Activated CD4-positive, alpha-beta memory T cell treated with anti-CD3 and anti-CD28 coated beads, Interleukin-2, amount 10 ng/mL, durations not matched to agents 7 days and 5 days (primary cell): ENCODE results near the gene RGS3. TPM values are rescaled to one million over a fixed set of nuclear protein-coding genes. Genes with fewer than 3 reads are reported as not detected.

Experiments
- CTCF ChIA-PET: fragments of 350-600 bp; sonication (Branson Sonifier 250); formaldehyde crosslinking; loops from one replicate; lab custom pipeline; 2021; ENCODE audit warnings: antibody characterized with exemption, inconsistent platforms; lab: Charles Lee
- POLR2A ChIA-PET: fragments of 350-600 bp; sonication (Branson Sonifier 250); formaldehyde crosslinking; loops from one replicate; lab custom pipeline; 2021; ENCODE audit warnings: antibody characterized with exemption; lab: Charles Lee
- DNase-seq: peaks from one replicate; pipeline ENCODE4 v3.0.0-alpha.2; 2020
- H3K27ac Mint-ChIP-seq: one replicate; pipeline ENCODE4 v1.8.0; 2021; ENCODE audit warnings: mild to moderate bottlenecking, mixed read lengths
- H3K27me3 Mint-ChIP-seq: one replicate; pipeline ENCODE4 v1.8.0; 2021; ENCODE audit warnings: mixed read lengths
- H3K36me3 Mint-ChIP-seq: one replicate; pipeline ENCODE4 v1.8.0; 2021; ENCODE audit warnings: low read depth, mixed read lengths
- H3K4me1 Mint-ChIP-seq: one replicate; pipeline ENCODE4 v1.8.0; 2021; ENCODE audit warnings: mixed read lengths
- H3K4me3 Mint-ChIP-seq: one replicate; pipeline ENCODE4 v1.8.0; 2021; ENCODE audit warnings: mild to moderate bottlenecking, mixed read lengths
- H3K9me3 Mint-ChIP-seq: one replicate; pipeline ENCODE4 v1.8.0; 2021; ENCODE audit warnings: mixed read lengths
- total RNA-seq, 2 experiments: library from RNA; stranded (reverse); gene quantifications; one replicate each; pipeline ENCODE4 v1.2.3, GENCODE V29; 2021

RGS3 gene
- total RNA-seq, 2 experiments from 2014 or later: 22.7 to 24.0 TPM

DNA sequence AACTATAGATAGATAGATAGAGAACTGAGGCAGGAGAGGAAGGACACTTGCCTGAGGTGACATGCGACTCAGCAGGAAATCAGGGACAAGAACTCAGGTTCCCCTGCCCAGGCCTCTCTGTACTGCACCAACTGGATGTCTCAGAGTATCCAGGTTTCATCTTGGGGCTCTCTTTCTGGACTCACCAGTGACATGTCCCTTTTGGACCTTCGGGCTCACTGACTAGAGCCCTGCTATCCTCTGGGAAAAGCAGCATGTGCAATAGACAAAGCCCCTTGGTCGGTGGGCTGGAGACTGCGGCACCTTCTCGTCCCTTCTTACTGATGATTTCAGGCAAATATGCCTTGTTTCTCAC lies 104.5 kb downstream of the RGS3 start:
- Mint-ChIP-seq H3K27ac (no peak overlapping the region), H3K36me3 (no peaks in the 10 kb centered on the region), H3K27me3 (no peaks in the 10 kb centered on the region), H3K4me3 (no peak overlapping the region), H3K4me1 (no peaks in the 10 kb centered on the region), H3K9me3 (no peaks in the 10 kb centered on the region)
- ChIA-PET POLR2A (interaction anchor here (1.9 kb wide), 1 partner anchor 11 kb away, joined by 9 read pairs; no protein-coding TSS in a partner anchor), CTCF (no interaction called here)
- DNase-seq: no peak

DNA sequence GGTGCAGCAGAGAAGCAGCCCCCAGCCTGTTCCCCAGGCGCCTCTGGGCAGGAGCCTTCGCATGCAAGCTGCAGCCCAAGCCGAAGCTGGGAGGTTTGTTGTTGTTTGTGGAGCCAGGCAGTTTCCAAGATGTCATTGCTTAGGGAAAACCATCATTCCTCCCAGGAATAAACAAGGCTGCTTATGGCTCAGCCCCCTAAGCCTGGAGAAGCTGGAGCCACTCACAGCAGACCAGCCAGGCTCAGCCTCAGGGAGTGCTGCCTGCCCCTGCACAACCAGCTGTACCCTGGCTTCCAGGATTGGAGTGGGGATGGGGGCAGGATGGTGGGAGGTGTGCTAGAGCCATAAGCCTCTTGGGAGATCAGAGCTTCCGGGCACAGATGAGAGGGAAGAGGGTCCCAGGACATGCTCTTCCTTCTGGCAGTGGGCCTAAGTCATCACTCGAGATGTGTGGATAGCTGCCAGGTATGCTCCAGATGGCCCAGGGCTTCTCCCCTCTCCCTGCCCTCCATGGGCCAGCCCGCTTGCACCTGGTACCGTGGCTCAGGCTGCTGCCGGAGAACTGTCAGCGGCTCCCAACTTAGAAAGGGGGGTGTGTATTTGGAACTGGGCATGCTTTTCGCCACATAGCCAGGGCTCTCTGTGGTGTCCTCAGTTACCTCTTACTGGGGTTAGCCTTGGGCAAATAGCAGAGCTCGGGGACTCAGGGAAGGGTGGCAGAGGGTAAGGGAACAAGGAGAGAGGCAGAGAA lies 105.2 kb downstream of the RGS3 start:
- no peaks in the 10 kb centered on the region for H3K4me1 Mint-ChIP-seq
- CTCF ChIA-PET: interaction anchor here (1.2 kb wide), 1 partner anchor 23 kb away, joined by 4 read pairs; no protein-coding TSS in a partner anchor
- H3K27ac Mint-ChIP-seq: no peak overlapping the region
- no peaks in the 10 kb centered on the region for H3K27me3 Mint-ChIP-seq
- DNase-seq: no peak
- no peaks in the 10 kb centered on the region for H3K36me3 Mint-ChIP-seq
- POLR2A ChIA-PET: interaction anchor here (1.9 kb wide), 1 partner anchor 10 kb away, joined by 9 read pairs; no protein-coding TSS in a partner anchor
- H3K4me3 Mint-ChIP-seq: no peak overlapping the region
- no peaks in the 10 kb centered on the region for H3K9me3 Mint-ChIP-seq

DNA sequence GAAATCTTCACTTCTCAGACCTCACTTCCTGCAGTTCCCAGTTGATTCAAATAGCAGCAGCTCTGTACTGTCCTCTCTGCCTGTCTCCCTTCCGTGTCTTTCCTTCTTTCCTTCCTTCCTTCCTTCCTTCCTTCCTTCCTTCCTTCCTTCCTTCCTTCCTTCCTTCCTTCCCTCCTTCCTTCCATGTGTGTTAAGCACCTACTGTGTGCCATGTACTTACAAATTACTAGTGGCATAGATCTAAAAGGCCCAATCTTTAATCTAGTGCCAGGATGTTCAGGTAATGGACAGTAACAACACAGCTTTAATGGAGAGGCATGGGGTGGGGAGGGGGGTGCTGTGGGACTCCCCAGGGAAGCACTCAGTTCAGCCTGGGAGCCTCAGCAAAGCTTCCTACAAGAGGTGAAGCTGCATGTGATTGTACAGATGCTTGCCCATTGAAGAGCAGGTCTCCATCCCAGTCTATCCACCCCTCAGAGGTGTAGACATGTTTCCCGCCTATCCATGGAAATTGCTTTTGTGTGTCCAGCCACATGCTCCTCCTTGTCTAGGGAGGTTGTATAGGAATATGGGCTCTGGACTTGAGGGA lies 106.0 kb downstream of the RGS3 start:
- H3K9me3 Mint-ChIP-seq: no peaks in the 10 kb centered on the region
- no peaks in the 10 kb centered on the region for H3K36me3 Mint-ChIP-seq
- H3K27me3 Mint-ChIP-seq: no peaks in the 10 kb centered on the region
- H3K27ac Mint-ChIP-seq: no peak overlapping the region
- H3K4me1 Mint-ChIP-seq: peaks cover 6% of the 10 kb centered on the region
- CTCF ChIA-PET: interaction anchor here (1.2 to 1.3 kb wide), 2 partner anchors 9 to 22 kb away, joined by 4 read pairs; no protein-coding TSS in a partner anchor
- no peak for DNase-seq
- POLR2A ChIA-PET: interaction anchor here (1.9 kb wide), 1 partner anchor 9 kb away, joined by 9 read pairs; no protein-coding TSS in a partner anchor
- no peak overlapping the region for H3K4me3 Mint-ChIP-seq

DNA sequence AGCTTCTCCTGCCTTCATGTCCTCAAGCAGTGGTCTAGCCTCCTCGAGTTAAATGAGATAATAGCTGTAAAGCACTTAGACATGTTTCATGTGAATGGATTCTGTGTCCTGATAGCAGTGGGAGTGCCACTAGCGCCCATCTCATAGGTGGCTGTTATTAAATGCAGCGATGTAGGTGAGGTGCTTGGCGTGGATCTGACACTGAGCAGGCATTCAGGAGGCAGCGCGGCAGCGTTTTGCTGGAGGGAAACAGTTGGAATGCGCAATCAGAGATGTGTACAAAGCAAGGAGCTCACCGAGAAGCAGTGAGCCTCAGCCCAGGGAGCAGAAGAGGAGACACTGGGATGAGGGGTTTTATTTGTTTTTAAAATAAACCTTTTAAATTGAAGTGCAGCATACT lies 106.6 kb downstream of the RGS3 start:
- ChIA-PET CTCF (interaction anchor here (1.3 kb wide), 1 partner anchor 8 kb away, joined by 4 read pairs; no protein-coding TSS in a partner anchor), POLR2A (interaction anchor here (1.9 kb wide), 1 partner anchor 9 kb away, joined by 9 read pairs; no protein-coding TSS in a partner anchor)
- no peaks in the 10 kb centered on the region for H3K27me3 Mint-ChIP-seq
- H3K36me3 Mint-ChIP-seq: no peaks in the 10 kb centered on the region
- H3K27ac Mint-ChIP-seq: no peak overlapping the region
- no peak overlapping the region for H3K4me3 Mint-ChIP-seq
- H3K9me3 Mint-ChIP-seq: no peaks in the 10 kb centered on the region
- DNase-seq: no peak
- peaks cover 6% of the 10 kb centered on the region for H3K4me1 Mint-ChIP-seq

DNA sequence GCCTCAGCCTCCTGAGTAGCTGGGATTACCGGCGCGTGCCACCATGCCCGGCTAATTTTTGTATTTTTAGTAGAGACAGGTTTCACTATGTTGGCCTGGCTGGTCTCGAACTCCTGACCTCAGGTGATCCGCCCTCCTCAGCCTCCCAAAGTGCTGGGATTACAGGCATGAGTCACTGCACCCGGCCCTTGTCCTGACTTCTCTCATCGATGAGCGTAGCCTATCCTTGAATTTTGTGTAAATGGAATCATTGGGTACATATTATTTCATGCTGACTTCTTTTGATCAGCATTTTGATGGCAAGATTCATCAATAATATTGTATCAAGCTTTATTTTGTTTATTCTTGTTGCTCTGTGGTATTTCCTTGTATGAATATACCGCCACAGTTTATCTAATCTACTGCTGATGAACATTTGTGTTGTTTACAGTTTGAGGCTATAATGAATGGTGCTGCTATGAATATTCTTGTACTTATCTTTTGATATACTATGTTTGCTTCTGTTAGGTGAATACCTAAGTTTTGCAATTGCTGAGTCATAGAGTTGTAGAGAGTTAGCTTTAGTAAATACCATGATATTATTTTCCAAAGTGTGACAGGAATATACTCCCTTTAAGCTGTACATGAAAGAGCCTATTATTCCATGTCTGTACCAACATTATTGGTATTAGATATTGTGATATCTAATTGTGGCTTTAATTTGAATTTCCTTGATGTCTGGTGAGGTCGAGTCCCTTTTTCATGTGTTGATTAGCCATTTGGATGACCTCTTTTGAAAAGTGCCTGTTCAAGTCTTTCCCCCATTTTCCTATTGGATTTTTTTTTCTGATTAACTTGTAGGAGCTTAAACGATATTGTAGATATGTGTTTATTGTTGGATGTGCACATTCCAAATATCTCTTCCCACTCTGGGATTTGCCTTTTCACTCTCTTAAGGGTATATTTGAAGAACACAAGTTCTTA lies 107.5 kb downstream of the RGS3 start:
- Mint-ChIP-seq H3K4me3 (no peak overlapping the region), H3K27ac (no peak overlapping the region), H3K9me3 (no peaks in the 10 kb centered on the region), H3K36me3 (no peaks in the 10 kb centered on the region), H3K27me3 (no peaks in the 10 kb centered on the region), H3K4me1 (peaks cover 6% of the 10 kb centered on the region)
- DNase-seq: no peak
- POLR2A ChIA-PET: no interaction called here
- CTCF ChIA-PET: interaction anchor here (1.2 to 1.3 kb wide), 2 partner anchors 7 to 21 kb away, joined by 3 to 4 read pairs; no protein-coding TSS in a partner anchor

DNA sequence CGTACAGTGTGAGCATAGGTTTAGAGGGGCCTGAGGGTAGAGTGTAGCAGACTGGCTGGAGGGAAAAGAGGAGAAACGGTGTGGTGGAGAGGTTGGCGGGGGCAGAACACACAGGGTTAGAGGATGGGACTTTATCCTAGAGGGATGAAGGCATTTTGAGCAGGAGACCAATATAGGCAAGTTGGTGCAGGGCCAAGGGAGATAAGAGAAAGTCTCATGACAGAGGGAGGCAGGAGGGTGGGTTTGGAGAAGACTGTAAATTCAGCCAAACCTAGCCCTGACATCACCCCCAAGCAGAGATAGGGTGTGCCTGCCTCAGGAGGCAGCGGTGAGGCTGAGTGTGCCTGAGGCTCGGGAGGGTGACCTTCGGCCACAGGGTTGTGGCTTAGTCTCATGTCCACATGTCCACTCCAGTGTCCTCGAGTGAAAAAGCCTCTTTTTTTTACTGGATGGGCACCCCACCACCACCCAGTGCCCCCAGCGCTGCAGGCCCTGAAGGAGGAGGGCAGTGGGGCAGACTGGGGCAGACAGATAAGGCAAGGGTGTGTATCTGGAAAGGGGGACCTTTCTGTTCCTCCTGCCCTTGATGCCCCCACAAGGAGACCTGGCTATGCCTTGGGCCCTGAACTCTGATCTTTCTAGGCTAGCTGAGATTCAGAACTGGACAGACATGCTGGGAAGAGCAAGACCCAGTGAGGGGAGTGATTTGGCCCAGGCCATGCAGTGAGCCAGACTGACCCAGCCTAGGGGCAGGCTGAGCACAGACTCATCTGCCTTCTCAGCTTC lies 108.7 kb downstream of the RGS3 start:
- H3K4me1 Mint-ChIP-seq: peaks cover 11% of the 10 kb centered on the region
- no peaks in the 10 kb centered on the region for H3K9me3 Mint-ChIP-seq
- H3K4me3 Mint-ChIP-seq: no peak overlapping the region
- H3K27me3 Mint-ChIP-seq: no peaks in the 10 kb centered on the region
- POLR2A ChIA-PET: no interaction called here
- no peaks in the 10 kb centered on the region for H3K36me3 Mint-ChIP-seq
- CTCF ChIA-PET: no interaction called here
- H3K27ac Mint-ChIP-seq: no peak overlapping the region
- no peak for DNase-seq

DNA sequence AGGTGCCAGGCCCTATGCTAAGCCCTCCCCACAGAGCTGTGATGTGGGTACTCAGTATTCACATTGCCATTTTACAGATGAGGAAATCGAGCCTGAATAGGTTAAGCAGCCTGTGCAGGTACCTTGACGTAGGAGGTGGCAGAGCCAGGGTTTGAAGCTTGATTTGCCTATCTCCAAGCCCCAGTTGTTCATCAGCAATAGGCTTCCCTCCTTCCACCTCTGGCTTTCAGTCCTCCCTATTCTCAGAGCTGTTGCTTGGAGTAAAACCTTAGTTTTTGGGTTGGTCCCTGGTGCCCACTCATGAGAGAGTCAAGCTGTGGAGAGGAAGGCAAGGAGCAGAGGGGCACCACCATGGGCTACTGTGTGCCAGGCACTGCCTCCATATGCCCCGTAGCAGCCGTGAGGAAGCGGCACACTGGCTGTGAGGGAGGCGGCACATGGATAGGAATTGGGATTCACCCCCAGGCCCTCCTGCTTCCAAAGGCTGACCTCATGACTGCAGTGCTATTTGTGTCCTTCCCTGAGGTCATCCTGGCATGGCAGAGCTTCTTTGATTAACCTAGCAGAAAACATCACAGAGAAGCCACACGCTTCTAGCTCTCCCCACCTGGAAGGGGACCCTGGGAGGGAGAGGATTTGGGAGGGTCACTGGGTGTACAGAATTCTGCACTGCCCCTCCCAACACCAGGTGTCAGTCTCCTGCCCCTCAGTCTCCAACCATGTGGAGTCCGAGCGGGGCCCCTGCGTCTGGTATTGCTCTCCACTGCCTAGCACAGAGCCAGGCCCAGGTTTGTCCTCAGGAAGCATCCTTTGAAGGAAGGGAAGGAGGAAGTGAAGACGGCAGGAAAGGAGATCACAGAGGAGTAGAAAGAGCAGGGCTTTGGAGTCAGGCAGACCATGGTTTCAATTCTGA lies 109.8 kb downstream of the RGS3 start:
- no peaks in the 10 kb centered on the region for H3K36me3 Mint-ChIP-seq
- ChIA-PET CTCF (no interaction called here), POLR2A (no interaction called here)
- no peak for DNase-seq
- no peaks in the 10 kb centered on the region for H3K27me3 Mint-ChIP-seq
- H3K27ac Mint-ChIP-seq: no peak overlapping the region
- H3K9me3 Mint-ChIP-seq: no peaks in the 10 kb centered on the region
- peaks cover 21% of the 10 kb centered on the region for H3K4me1 Mint-ChIP-seq
- H3K4me3 Mint-ChIP-seq: no peak overlapping the region

DNA sequence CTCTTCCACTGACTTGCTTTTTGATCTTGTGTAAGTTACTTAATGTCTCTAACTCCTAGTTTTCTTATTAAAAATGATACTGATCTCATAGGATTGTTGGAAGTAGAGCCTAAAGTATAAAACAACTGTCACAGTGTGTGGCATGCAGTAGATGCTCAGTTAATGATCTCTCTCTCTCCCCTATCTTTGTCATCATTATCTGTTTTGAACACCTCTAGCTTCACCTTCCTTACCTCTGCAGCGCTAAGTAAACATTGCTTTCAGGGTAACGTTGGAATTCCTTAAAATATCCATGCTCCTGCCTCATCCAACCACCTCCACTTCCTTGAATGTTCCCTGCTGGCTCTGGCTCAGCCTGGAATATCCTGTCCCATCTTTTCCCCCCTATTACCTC lies 110.4 kb downstream of the RGS3 start:
- peaks cover 28% of the 10 kb centered on the region for H3K4me1 Mint-ChIP-seq
- CTCF ChIA-PET: no interaction called here
- no peaks in the 10 kb centered on the region for H3K9me3 Mint-ChIP-seq
- H3K27me3 Mint-ChIP-seq: no peaks in the 10 kb centered on the region
- H3K27ac Mint-ChIP-seq: peak overlapping the region; percentile 38
- no peak for DNase-seq
- POLR2A ChIA-PET: no interaction called here
- no peaks in the 10 kb centered on the region for H3K36me3 Mint-ChIP-seq
- H3K4me3 Mint-ChIP-seq: no peak overlapping the region

DNA sequence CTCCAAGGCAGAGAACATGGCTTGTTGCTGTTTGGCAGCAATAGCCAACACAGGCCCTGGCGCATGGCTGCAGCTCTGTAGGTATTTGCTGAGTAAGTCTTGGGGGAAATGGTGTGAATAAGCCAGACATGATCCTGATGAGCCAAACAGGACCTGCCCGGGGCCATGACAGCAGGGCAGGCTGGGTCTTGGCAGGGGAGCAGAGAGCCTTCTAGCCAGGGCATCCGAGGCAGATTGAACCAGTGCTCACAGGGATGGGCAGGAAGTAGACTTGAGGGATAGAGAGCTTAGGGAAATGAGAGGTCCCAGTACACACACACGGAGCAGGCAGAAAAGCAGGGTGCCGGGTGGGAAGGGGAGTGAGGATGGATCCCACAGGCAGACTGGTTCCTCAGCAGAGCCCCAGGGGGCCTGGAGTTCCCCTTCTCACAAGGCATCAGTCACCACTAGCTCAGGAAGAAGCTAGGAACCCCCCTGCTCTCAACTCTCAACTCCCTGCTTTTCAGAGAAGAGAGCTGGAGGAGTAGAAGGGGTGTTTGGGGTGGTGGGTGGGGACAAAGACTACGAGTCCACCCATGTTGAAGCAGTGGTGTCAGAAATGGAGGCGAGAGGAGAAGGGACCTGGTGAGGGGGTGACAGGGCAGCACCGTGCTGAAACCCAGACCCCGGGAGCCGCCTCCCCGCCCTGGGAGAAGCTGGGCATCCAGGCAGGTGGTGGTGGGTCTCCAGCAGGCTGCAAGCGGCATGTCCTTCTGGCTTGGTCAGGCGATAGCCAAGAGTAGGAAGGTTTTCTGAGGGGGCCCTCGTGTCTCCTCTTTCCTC lies 111.1 kb downstream of the RGS3 start:
- no peaks in the 10 kb centered on the region for H3K36me3 Mint-ChIP-seq
- CTCF ChIA-PET: no interaction called here
- H3K9me3 Mint-ChIP-seq: no peaks in the 10 kb centered on the region
- POLR2A ChIA-PET: no interaction called here
- peak overlapping the region; percentile 38 for H3K27ac Mint-ChIP-seq
- no peaks in the 10 kb centered on the region for H3K27me3 Mint-ChIP-seq
- no peak for DNase-seq
- no peak overlapping the region for H3K4me3 Mint-ChIP-seq
- H3K4me1 Mint-ChIP-seq: peaks cover 35% of the 10 kb centered on the region

DNA sequence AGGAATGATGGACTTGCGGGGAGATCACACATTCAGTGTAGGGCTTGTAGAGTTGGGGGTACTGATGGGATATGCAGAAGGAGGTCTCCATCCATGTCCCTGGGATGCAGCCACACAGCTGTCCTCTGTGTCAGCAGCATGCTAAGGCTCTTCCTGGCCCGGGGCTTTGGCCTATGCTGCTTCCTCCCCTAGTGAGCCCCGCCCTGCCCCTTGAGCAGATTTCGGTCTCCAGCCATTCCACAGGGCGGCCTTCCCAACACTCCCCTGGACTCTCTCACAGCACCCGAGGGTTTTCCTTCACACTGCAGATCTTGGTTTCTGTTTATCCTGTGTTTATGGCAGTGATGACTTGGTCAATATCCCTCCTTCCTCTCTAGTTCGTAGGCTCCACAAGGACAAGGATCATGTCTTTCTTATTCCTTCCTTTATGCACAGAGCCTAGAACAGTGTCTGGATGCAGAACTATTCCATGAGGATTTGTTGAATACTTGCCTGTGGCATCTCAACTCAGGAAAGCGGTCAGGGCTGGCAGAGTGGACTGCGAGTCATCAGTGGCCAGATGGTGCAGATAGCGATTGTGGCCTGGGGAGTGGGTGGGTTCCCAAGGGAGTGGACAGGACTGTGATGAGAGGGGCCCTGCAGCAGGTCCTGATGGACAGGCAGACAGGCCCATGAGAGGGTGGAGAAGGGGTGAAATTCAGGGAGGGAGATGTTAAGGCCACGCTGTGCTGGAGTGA lies 114.2 kb downstream of the RGS3 start:
- H3K36me3 Mint-ChIP-seq: peaks cover under 1% of the 10 kb centered on the region
- no peak overlapping the region for H3K4me3 Mint-ChIP-seq
- ChIA-PET CTCF (interaction anchor here (0.9 to 4.7 kb wide), 15 partner anchors 8 to 303 kb away, joined by 4 to 33 read pairs (median 16); partner anchors contain the start of genes ALAD, C9orf43, CDC26 and POLE3), POLR2A (interaction anchor here (1.7 to 5.3 kb wide), 8 partner anchors 9 to 357 kb away, joined by 8 to 59 read pairs (median 17); partner anchors contain the start of genes C9orf43, FKBP15, POLE3 and SLC31A1)
- peak overlapping the region; percentile 98 for H3K27ac Mint-ChIP-seq
- H3K4me1 Mint-ChIP-seq: peaks cover 65% of the 10 kb centered on the region
- DNase-seq: no peak
- no peaks in the 10 kb centered on the region for H3K9me3 Mint-ChIP-seq
- no peaks in the 10 kb centered on the region for H3K27me3 Mint-ChIP-seq
